NCI-H1436 treated with DMSO at 0.1 percent for 48 hours (cell line): Measurements from ENCODE around the gene NME2.
"Not testable (repeated sequence)": the region's sequence is repeated elsewhere in the genome, so short reads cannot be mapped to it uniquely, and the experiment has no call there.

Experiments used
- DNase-seq: peaks from one replicate; lab custom pipeline; 2025; lab: John Stamatoyannopoulos, UW

NME2 gene

DNA sequence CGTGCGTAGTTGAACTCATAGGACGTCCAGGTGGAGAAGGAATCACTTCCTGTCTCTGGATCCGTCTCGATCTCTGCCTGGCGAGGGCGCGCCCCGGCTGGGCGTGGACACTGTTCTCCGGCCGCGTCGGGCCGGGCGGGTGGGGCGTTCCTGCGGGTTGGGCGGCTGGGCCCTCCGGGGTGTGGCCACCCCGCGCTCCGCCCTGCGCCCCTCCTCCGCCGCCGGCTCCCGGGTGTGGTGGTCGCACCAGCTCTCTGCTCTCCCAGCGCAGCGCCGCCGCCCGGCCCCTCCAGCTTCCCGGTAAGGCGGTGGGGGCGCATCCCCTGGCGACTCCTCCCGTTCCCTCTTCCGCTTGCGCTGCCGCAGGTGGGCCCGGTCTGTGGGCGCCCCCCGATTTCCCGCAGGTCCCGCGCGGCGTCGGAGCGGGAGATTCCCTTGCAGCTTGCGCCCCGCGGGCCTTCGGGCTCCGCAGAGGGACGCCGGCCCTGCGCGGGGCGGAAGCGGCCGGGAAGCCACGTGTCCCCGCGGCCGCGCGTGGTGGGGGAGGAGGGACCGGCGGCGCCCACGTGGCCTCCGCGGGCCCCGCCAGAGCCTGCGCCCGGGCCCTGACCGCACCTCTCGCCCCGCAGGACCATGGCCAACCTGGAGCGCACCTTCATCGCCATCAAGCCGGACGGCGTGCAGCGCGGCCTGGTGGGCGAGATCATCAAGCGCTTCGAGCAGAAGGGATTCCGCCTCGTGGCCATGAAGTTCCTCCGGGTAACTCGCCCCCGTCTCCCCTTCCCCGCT is at the start of gene NME2:
NME2 (plus strand) TSS at position 214 of the 789 bp plus-strand sequence; CDS start at position 634, 420 bp downstream.
- DNase-seq, result peak; percentile 71

DNA sequence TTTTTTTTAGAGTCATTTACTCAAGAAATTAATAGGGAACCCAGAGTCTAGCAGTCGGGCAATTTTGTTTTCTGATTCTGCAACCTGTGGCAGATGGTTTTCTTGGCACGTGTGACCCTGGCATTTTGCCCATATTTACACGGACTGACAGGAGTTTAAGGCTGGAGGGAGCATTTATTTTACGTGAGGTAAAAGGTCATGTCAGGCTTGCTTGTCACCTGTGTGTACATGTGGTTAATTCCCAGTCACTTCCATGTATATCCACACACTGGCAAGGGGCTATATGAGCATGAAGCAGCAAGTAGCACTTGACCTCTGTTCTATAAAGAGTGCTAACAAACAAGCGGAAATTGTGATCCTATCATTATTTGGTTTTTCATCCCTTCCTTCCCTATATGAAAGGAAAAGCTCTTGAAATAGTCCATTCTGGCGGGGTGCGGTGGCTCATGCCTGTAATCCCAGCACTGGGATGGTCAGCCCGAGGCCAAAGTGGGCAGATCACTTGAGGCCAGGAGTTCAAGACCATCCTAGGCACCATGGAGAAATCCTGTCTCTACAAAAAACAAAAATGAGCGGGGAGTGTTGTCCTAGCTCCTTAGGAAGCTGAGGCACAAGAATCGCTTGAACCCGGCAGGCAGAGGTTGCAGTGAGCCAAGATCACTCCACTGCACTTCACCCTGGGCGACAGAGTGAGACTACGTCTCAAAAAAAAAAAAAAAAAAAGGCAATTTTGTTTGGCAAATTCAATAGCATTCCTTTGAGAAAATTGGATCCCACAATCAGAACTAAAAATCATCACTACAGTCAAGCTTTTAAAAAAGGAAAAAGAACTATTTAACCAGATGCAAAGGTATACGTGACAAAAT is 47.6 kb upstream of the NME2 start:
- DNase-seq, result no peak

DNA sequence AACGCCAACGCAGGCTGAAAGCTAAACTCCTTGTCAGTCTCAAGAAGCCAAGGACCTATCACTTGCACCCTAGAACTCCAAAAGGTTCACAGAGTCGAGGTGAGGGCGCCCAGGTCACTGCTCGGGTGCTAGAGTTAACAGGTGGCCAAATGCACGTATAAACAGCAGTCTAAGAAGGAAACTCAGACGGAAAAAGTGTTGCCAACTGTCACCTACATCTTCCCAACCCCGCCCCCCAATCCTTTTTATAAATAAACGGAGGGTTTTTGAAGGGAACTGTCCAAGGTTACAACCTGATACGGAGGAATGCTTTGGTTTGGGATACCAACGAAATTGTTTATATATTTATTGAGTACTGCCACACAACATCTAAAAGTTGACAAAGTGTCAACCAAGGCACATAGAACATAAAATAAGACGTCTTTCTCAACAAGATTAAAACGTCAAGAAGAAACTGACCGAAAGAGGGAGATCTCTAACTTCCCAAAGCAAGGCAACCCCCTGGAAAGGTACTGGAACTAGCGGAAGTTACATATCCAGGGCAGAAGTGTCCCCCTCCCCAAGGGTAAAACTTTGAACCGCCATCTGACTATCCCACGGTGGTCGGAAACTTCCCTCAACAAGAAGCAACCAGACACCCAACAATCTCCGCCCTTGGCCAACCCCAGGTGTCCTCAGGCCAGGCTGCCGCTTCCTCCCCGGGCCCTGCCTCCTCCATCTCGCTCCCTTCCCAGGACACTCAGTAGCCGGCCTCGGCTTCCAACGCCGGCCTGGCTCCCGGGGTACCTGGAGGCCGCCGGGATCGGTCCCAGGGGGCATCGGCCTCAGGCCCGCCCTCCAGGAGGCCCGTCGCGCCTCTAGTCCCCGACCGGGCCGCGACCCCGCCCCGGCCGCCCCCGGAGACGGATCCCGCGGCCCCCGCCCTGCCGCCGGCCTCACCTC is 46.5 kb upstream of the NME2 start:
- DNase-seq, result no peak

DNA sequence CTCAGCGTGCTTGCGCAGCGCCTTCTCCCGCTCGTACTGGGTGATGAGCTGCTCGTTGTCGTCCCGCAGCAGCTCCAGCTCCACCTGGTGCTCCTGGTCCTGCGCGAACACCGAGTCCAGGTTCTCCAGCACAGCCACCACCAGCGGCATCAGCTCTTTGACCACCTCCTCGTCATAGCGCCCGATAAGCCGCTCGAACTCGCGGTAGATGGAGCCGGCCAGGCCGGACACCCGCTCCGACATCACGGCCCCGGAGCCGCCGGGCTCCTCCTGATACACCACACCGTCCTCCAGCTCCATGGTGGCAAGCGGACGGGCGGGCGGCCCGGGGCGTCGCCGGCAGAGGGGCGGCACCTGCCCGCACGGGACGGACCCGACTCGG is 45.9 kb upstream of the NME2 start:
- DNase-seq, result no peak

DNA sequence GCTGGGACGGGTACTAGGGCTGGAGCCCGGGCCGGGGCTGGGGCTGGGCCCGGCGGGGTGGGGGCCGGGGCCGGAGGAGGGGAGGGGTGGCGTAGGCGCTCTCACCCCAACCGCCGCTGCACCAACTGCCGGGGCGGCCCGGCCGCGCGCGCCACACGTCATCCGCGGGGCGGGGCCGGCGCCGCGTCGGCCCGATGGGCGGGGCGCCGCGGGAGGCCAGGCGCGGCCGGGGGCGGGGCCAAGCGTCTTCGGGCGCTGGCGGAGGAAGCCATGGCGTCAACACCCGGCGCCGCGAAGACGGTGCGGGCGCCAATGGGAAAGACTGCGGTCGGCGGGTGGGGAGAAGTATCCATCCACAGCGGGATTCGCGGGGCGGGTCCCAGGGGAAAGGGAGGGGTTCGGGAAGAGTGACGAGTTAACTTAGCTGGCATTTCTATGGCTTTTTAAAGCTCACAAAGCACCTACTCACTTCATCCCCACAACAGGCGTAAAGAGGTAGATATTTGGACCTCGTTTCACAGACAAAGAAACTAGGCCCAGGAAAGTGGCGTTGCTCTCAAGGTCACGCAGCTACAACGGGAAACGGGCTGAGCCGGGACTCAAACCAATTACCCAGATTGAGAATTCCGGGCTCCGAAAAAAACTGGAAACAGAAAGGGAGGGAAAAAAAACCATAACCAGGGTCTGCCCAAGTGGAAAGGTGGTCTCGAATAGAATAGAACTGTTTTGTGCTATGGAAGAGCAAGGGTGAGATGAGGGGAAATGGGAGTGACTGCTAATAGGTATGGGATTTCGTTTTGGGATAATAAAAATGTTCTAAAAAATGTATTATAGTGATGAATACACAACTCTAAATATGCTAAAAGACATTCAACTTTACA is 45.2 kb upstream of the NME2 start, which contains the start of gene SPAG9:
SPAG9 (minus strand) TSS at position 130 of the 881 bp plus-strand sequence. CDS start 212 bp downstream, outside the sequence.
- DNase-seq, result peak; percentile 89

DNA sequence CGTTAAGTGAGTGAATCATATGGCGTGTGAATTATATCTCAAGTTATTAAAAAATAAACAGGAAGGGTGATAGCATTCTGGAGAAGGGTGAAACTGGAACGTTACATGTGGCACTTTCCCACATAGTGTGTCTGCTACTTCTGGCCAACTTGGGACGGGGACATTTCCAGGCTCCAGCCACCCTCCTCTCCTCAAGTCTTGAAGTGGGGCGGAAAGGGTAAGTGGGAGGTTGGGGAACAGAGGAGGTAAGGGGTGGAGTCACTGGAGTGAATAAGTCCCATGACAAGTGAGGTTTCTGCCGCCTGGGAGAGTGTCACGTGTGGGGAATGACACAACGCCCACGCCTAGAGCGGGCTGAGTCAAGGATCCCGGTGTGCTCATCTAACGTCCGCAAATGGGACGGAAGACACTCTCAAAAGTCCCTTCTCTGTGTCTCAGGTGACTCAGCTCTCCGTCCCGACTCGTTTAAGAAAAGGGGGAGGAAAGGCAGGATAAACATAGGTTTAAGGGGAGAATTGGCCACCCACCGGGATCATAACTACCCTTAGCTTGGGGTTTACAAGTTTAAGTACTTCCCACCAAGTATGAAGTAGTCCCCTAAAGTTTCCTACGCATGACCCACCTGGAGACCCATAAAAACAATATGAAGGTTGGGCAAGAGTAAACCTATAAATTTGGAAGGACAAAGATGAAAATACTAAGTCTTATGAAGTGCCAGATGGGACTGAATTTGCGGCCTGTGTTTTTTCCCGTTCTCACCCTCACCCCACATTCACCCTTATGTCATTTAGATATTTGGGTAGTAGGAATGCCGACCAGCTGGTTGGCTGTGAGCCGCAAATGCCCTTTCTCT is 44.4 kb upstream of the NME2 start:
- no peak for DNase-seq

DNA sequence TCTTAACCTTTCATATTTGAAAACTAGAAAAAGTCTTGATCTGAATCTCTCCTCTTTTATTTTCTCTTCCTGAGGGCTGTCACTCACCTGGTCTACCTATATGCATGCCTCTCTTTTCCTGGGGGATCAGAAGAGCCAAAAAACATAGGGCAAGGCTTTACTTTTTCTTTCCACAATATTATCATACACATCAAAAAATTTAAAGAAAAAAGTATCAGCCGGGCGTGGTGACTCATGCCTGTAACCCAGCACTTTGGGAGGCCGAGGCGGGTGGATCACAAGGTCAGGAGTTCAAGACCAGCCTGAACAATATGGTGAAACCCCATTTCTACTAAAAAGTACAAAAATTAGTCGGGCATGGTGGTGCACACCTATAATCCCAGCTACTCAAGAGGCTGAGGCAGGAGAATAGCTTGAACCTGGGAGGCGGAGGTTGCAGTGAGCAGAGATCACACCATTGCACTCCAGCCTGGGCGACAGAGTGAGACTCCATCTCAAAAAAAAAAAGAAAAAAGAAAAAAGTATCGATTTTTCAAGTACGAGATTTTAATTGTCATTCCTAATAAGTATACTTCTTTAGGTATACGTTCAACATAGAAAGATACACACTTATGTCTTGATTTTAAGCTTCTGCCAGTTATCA is 43.6 kb upstream of the NME2 start:
- not testable (repeated sequence) for DNase-seq

DNA sequence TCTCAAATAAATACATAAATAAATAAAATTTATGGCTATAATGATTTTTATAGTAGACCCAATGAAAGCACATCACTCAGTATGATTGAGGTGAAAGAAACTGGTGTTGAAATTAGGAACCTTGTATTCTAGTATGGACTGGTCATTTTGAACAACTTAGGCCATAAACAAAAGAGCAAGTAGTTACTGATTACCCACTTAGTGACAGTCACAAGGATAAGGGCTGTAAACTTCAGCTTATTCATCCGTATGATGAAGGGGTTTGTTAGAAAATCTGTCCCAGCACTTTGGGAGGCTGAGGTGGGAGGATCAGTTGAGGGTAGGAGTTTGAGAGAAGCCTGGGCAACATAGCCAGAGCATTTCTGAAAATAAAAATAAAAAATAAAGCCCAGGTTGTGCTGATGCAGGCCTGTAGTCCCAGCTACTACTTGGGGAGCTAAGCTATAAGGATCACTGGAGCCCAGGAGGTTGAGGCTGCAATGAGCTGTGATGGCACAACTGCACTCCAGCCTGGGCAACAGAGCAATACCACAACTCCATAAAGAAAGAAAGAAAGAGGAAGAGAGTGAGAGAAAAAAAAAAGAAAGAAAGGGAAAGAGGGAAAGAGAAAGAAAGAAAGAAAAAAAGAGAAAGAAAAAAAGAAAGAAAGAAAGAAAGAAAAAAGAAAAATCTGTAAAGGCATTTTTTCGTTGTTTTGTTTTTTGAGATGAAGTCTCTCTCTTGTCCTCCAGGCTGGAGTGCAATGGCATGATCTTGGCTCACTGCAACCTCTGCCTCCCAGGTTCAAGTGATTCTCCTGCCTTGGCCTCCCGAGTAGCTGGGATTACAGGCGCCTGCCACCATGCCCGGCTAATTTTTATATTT is 41.3 kb upstream of the NME2 start:
- no peak for DNase-seq

DNA sequence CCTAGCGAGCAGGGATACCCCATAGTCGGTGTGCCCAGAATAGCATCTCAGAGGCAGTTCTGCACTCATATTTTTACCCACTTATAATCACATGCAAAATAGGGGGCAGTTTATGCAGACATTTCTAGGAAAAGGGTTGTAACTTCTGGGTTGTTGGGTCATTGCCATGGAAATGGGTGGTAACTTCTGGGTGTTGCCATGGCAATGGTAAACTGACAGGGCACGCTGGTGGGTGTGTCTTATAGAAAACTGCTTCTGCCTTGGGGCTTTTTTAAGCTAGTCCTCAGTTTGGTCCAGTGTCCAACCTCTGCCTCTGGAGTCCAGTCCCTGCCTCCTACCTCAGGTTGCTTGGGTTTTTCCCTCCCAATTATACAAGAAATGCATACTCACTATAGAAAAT is 38.1 kb upstream of the NME2 start:
- DNase-seq, result no peak

DNA sequence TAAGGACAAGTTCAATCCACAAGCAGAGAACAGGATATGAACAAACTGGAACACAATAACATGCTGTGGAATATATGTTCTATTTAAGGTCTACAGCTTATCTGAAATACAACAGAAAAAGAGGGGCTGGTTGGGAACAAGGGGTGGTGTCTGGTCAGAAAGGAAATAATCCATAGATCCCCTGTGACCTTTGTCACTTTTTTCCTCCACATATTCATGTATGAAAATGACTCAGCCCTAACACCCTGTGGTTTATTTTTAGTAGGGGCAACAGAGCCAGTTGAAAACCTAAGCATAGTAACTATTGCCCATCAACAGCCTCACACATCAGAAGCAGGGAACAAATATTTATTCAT is 33.3 kb upstream of the NME2 start:
- DNase-seq, result no peak

DNA sequence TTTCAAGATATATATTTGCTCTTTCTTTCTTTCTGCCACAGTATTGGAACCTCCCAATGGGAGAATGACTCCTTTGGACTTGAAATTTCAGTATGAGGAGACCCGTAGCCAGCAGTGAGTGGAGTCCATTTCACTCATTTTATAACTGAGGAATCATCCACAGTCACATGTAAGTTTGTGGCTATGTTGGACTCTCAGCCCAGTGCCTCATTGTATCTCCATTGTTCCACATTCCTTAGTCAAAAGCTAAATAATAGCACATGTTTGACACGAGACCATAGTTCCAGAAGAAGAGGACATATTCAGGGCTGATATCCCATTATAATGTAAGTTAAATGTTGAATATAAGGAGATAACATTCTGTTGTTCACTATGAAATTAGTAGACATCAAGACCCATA is 32.8 kb upstream of the NME2 start:
- no peak for DNase-seq

DNA sequence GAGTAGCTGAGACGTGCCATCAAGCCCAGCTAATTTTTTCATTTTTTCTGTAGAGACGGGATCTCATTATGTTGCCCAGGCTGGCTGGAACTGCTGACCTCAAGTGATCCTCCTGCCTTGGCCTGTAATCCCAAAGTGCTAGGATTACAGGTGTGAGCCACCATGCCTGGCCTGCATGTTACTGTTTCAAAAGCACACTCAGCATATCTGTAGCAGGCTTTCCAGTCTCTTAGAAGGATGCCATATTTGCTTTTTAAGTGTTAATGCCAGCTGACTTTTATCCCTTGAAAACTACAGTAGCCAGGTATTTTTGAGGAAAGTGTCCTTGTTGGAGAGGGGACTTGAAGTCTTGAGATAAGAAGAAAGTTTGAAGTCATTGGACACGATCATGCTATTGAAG is 30.3 kb upstream of the NME2 start:
- no peak for DNase-seq

DNA sequence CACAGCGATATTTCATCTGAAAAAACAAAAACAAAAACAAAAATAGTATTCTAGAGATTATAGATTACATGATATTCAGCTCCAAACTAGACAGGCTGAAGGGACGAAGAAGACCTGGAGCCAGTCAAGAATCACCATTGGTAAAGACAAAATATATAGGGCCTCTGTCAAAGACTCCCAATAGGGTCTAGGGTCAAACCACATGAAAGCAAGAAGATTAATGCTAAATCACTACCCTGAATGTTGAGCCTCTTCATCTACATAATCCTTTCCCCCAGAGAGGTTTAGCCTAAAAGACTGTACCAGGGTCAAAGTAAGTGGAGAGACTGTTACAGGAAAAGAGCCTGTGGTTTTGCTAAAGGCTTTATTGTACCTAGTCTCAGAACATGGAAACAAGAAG is 23.6 kb upstream of the NME2 start:
- no peak for DNase-seq

DNA sequence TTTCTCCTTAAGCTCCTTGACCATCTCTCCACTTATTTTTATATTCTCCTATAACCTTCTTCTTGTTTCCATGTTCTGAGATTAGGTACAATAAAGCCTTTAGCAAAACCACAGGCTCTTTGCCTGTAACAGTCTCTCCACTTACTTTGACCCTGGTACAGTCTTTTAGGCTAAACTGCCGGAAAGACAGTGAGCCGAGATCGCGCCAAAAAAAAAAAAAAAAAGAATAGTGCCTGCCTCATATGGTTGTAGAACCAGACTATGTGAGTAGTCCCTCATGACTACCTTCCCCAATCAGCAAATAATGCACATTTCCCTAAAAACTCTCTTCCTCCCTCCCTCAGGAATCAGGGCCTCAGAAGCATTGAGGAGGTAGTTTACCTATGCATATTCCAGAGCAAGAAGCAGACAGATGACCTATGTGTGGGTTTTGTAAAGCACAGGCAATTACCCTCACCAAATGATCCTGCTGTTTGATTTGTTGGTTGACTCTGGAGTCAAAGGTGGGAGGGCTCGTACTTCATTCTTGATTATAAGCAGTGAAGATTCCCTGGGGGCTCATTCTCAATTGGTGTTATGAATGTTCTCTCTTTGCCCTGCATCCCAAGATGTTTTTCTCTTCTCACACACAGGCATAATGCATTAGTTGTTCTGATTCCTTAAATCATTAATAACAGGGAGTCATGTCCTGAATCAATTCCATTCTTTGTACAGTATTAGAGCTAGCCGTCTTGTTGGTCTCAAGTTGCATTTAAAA is 21.8 kb upstream of the NME2 start:
- peak; percentile 98 for DNase-seq

DNA sequence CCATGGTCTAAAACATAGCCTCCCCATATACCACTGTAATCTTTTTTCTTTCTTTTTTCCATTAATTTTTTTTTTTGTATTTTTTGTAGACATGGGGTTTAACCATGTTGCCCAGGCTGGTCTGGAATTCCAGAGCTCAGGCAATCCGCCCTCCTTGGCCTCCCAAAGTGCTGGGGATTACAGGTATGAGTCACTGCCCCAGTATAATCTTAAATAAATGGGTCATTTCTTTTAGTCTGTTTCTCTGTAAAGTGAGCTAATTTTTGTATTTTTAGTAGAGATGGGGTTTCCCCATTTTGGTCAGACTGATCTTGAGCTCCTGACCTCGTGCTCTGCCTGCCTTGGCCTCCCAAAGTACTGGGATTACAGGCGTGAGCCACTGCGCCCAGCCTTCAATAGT is 18.6 kb upstream of the NME2 start:
- no peak for DNase-seq

DNA sequence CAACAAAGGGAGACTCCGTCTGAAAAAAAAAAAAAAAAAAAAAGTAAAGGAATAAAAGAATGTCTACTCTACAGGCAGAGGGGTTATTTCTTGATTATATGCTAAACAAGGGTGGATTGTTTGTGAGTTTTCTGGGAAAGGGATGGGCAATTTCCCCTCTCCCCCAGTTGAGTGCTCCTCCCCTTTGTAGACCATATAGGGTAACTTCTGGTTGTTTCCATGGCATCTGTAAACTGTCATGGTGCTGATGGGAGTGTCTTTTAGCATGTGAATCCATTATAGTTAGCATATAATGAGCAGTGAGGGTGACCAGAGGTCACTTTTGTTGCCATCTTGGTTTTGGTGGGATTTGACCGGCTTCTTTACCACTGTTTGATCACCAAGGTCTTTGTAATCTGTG is 17.0 kb upstream of the NME2 start:
- no peak for DNase-seq

DNA sequence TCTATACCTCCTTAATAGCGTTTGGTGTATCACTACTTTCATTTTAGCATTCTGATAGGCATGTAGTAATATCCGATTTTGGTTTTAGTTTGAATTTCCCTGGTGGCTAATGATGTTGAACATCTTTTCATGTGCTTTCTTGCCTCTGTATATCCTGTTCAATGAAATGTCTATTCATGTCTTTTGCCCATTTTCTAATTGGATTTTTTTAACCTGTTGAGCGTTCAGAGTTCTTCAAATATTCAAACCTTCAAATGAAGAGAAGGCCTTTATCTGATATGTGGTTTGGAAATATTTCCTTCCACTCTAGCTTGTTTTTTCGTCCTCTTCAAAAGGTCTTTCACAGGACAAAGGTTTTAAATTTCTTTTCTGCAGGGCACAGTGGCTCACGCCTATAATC is 15.3 kb upstream of the NME2 start:
- DNase-seq, result no peak

DNA sequence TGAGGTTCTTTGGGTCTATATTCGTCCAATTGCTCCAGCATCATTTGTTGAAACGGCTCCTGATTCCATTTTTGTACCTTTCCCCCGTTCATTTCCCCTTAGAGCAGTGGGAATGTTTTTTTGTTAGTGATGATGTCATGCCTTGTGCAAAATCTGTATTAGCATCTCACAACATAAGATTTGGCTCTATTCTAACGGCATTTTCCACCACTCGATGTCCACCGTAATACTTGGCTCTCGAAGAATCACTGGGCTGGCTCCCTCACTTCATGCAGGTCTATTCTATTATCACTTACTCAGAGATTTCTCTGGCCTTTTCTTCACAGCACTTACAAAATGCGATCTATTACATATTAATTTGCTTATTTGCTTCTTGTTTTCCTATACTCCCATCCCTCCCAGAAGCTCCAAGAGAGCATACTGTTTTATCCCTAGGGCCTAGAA is 13.4 kb upstream of the NME2 start:
- no peak for DNase-seq
